Natural killer cell treated with Interleukin-12 subunit alpha and Interleukin-12 subunit beta and Interleukin-15 and Interleukin-18, amount 100 ng/mL, for 72 hours (primary cell): ENCODE measurements around the gene NRCAM. TPM values are rescaled to one million over a fixed set of nuclear protein-coding genes. Genes with fewer than 3 reads are reported as not detected.

Experiments
- ATAC-seq, 2 donors: fragments of 150-1000 bp; cut with Tn5 transposase in 1 of 2; sonication (Bioruptor Pico), chemical (Tn5 transposase) in 1 of 2; 2 replicates each; pipeline ENCODE4 v1.10.0; 2021
- DNase-seq: peaks from one replicate; pipeline ENCODE4 v3.0.0; 2022; ENCODE audit warnings: low spot score
- H3K27ac Mint-ChIP-seq, 2 donors: 1 replicate in 1 of 2; 2 replicates in 1 of 2; pipeline ENCODE4 v1.8.0; 2022; ENCODE audit warnings: mixed read lengths in 2 of 2, mild to moderate bottlenecking in 1 of 2, moderate library complexity in 1 of 2
- H3K27me3 Mint-ChIP-seq, 2 donors: 1 replicate in 1 of 2; 2 replicates in 1 of 2; pipeline ENCODE4 v1.8.0; 2022; ENCODE audit warnings: mixed read lengths in 2 of 2
- H3K36me3 Mint-ChIP-seq: one replicate; pipeline ENCODE4 v1.8.0; 2022; ENCODE audit warnings: mixed read lengths
- H3K4me1 Mint-ChIP-seq, 2 donors: 1 replicate in 1 of 2; 2 replicates in 1 of 2; pipeline ENCODE4 v1.8.0; 2022; ENCODE audit warnings: low read depth in 2 of 2, mixed read lengths in 2 of 2, mild to moderate bottlenecking in 1 of 2
- H3K4me3 Mint-ChIP-seq: one replicate; pipeline ENCODE4 v1.8.0; 2022; ENCODE audit warnings: mixed read lengths
- H3K9me3 Mint-ChIP-seq: 2 replicates; pipeline ENCODE4 v1.8.0; 2022; ENCODE audit warnings: mixed read lengths
- total RNA-seq, 2 donors: library from RNA; stranded (reverse); gene quantifications; one replicate each; pipeline ENCODE4 v1.2.3, GENCODE V29; 2022

The NRCAM gene
- total RNA-seq, 2 donors from 2014 or later = not detected

DNA sequence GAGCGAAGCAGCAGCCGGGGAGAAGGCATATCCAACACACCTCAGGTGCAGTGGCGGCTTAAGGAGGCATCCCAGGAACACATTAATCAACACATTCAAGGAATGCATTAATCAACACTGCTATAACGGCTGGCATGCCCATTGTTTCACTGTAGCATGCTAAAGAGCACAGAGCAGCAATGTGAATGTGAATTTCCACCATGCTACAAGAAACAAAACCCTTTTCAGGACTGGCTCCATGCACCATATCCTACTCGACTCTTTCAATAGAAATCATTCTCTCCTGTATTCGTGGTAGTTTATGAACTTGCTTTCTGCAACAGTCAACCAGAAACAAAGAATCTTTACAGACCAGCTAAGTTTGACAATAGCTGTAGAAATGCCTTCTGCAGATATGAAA, 149.0 kb downstream of the NRCAM start:
- Mint-ChIP-seq H3K36me3 (no peaks in the 10 kb centered on the region), H3K4me1 (no peaks in the 10 kb centered on the region), H3K27me3 (no peaks in the 10 kb centered on the region), H3K4me3 (no peak overlapping the region), H3K27ac (no peak overlapping the region), H3K9me3 (no peaks in the 10 kb centered on the region)
- no peak for ATAC-seq
- no peak for DNase-seq

DNA sequence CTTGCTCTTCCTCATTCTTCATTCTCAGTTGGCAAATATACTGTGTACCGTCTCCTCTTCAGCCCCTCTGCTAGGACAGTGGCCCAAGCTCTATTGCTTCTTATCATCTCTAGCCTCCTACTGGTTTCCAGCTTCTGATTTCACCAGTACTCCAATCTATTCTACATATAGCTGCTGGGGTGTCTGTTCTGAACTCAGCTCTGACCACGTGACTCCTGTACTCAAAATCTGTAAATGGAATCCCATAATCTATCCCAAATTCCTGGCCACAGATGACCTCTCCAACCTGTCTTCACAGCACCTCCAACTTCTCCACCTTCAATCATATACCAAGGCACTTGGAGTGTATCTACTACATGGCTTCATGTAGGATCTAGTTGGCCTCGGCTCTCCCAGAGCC, 152.9 kb downstream of the NRCAM start:
- H3K27me3 Mint-ChIP-seq = no peaks in the 10 kb centered on the region
- H3K4me1 Mint-ChIP-seq = no peaks in the 10 kb centered on the region
- ATAC-seq = no peak
- no peak overlapping the region for H3K4me3 Mint-ChIP-seq
- H3K27ac Mint-ChIP-seq = no peak overlapping the region
- DNase-seq = no peak
- no peaks in the 10 kb centered on the region for H3K36me3 Mint-ChIP-seq
- H3K9me3 Mint-ChIP-seq = no peaks in the 10 kb centered on the region

DNA sequence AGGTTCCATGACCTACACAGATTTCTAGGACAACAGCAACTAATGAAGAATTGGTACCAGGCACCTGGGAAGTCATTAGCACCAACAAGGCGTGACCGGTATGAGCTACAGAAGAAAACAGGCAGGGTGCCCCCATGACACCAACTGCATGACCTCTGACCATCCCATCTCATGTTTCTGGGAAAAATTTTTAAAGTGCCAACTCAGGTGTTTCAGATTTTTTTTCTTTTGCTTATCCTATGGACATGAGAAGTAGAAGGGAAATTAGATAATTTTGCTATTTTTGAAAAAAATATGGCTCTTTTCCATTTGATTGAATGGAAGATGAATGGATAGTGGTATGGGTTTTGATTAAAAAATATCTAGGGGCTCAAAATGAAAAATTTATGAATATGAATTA, 154.8 kb downstream of the NRCAM start:
- no peaks in the 10 kb centered on the region for H3K9me3 Mint-ChIP-seq
- no peak overlapping the region for H3K4me3 Mint-ChIP-seq
- ATAC-seq (no peak), DNase-seq (no peak)
- no peaks in the 10 kb centered on the region for H3K27me3 Mint-ChIP-seq
- no peaks in the 10 kb centered on the region for H3K36me3 Mint-ChIP-seq
- no peaks in the 10 kb centered on the region for H3K4me1 Mint-ChIP-seq
- no peak overlapping the region for H3K27ac Mint-ChIP-seq

DNA sequence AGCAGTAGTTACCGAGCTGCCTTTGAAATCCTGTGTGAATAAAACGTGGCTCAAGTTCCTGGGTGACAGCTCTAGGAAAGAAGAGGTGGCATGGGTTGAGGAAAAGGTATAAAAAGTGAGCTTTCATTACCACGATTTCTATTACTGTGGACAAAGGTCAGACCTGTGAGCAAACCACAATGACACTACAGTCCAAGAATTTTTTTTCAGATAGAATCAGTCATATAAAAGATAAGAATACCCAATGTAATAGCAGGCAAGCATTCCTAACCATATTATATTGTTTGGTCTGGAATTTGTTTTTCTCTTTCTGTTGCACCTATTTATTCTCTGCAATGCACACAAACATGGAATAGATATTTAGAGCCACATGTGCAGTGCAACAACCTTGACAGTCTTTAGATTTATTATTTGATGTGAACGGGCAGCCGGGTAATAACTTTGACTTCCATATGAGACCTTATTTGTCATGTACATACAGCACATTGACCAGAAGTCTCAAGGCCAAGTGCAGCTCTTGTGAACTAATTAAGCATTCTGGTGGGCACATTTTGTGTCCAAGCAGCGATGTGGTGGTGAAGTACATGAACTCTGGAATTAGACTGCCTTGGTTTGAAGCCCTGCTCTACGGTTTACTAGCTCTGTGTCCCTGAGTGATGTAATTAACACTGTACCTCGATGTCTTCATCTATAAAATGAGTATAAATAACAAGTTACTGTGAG, 156.8 kb downstream of the NRCAM start:
- no peaks in the 10 kb centered on the region for H3K9me3 Mint-ChIP-seq
- H3K27me3 Mint-ChIP-seq = no peaks in the 10 kb centered on the region
- ATAC-seq = no peak
- no peak overlapping the region for H3K4me3 Mint-ChIP-seq
- no peaks in the 10 kb centered on the region for H3K4me1 Mint-ChIP-seq
- H3K36me3 Mint-ChIP-seq = no peaks in the 10 kb centered on the region
- DNase-seq = no peak
- no peak overlapping the region for H3K27ac Mint-ChIP-seq

DNA sequence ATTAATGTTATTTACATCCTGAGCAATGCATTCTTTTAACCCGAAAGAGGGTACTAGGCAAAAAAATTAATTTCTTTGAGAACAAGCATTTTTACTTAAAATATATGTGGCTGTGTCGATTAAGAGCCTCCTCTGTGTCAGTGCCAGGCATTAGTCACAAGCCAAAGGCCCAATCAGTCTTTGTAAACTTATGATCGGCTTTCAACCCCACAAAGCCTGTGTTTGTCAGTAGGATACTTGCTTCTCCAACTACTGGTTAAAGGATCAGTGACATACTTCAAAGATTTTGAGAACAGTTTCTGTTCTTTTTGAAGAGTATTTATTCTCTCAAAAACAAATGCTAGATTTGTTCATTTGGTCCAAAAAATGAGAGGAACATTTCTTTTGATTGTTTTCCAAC, 159.3 kb downstream of the NRCAM start:
- Mint-ChIP-seq H3K9me3 (no peaks in the 10 kb centered on the region), H3K36me3 (no peaks in the 10 kb centered on the region), H3K4me3 (no peak overlapping the region), H3K27me3 (no peaks in the 10 kb centered on the region), H3K4me1 (no peaks in the 10 kb centered on the region), H3K27ac (no peak overlapping the region)
- ATAC-seq (no peak), DNase-seq (no peak)

DNA sequence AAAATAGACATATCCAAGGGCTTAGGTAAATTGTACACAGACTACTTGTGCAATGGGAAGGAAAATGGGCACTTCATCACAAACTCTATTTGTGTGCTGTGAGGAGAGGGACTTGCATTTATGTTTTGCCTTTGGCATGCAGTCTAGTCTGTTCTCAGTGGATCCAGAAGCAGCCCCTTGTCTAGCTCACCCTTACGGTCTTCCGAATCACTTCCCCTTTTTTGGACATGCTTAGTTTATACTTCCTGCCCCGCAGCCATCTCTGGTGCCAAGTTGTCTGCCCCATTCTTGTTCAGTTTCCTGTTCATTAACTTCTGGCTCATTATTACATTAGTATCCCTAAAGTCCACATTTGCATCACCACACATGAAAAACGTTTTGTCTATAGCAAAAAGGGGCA, 161.6 kb downstream of the NRCAM start:
- Mint-ChIP-seq H3K36me3 (no peaks in the 10 kb centered on the region), H3K27ac (no peak overlapping the region), H3K9me3 (no peaks in the 10 kb centered on the region), H3K4me3 (no peak overlapping the region), H3K27me3 (peaks cover 0 to 7% of the 10 kb centered on the region in 2 donors), H3K4me1 (no peaks in the 10 kb centered on the region)
- DNase-seq = no peak
- ATAC-seq = no peak

DNA sequence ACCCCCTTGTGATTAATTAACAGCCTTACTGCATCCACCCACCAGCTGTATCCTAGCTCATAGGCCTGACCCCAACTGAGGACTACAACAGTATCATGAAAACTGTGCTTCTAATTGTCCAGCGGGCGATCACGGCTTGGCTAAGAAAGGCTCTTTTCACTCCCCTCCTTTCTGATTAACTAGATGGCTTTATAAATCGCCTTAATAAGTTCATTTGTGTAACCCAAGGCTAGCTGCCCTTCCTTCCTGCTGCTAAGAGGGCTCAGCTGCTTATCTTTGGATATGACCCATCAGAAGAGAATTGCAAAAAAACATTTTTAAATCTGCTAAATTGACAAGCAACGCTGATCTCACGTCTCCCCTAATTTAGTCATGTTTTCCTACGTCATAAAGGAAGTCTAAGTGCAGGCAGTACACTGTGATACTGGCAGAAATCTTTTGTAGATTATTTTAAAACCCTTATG, 163.1 kb downstream of the NRCAM start:
- Mint-ChIP-seq H3K36me3 (no peaks in the 10 kb centered on the region), H3K27ac (no peak overlapping the region), H3K4me3 (no peak overlapping the region), H3K9me3 (no peaks in the 10 kb centered on the region), H3K4me1 (no peaks in the 10 kb centered on the region), H3K27me3 (peaks cover 0 to 7% of the 10 kb centered on the region in 2 donors)
- ATAC-seq (no peak), DNase-seq (no peak)

DNA sequence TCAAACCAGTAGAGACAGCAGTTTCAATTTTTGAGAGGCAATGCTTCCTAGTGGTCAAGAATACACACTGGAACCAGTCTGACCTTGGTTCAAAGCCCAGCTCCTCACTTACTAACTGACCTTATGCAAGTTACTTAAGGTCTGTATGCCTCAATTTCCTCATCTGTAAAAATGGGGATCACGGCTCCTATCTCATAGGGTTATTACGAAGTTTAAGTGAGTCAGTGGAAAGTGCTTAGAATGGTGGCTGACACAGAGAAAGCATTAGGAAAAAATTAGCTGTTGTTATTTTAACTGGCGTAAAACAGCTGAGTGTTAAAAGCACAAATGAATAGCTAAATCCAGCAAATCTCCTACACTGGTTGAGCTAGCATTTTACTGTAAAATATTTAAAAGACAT, 163.7 kb downstream of the NRCAM start:
- peaks cover 0 to 7% of the 10 kb centered on the region in 2 donors for H3K27me3 Mint-ChIP-seq
- no peak overlapping the region for H3K27ac Mint-ChIP-seq
- no peaks in the 10 kb centered on the region for H3K9me3 Mint-ChIP-seq
- no peaks in the 10 kb centered on the region for H3K4me1 Mint-ChIP-seq
- H3K36me3 Mint-ChIP-seq = no peaks in the 10 kb centered on the region
- DNase-seq = no peak
- ATAC-seq = no peak
- H3K4me3 Mint-ChIP-seq = no peak overlapping the region

DNA sequence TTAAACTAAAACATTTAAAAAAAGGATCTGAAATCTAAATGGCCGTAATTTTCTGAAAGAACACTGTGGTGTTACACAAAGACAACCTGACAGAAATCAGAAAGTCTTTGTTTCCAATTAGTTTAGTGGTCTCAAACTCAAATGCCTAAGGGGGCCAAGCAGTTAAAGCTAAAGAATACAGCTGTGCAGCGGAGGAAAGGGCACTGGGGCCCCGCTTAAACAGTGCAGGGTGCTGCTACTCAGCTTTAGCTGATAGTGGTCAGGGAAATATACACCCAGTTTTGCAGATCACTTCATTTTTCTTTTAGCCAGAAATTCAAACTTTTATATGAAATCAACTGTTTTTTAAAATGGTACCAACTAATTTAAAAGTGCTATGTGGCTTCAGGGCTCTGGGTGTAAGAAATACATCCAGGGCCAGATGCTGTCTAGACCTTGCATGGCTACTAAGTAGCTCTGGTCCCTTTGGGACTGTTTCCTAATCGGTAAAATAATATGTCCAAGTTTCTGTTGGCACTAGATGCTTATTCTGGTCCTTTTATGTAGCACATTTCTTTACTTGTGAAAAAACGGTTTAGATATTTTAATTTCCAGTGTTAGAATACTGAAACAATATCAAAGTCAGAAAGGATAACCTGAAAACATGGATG, 164.3 kb downstream of the NRCAM start:
- DNase-seq = no peak
- Mint-ChIP-seq H3K4me1 (no peaks in the 10 kb centered on the region), H3K9me3 (peaks cover 3% of the 10 kb centered on the region), H3K4me3 (no peak overlapping the region), H3K27ac (no peak overlapping the region), H3K27me3 (peaks cover 3 to 7% of the 10 kb centered on the region in 2 donors), H3K36me3 (no peaks in the 10 kb centered on the region)
- ATAC-seq = no peak

DNA sequence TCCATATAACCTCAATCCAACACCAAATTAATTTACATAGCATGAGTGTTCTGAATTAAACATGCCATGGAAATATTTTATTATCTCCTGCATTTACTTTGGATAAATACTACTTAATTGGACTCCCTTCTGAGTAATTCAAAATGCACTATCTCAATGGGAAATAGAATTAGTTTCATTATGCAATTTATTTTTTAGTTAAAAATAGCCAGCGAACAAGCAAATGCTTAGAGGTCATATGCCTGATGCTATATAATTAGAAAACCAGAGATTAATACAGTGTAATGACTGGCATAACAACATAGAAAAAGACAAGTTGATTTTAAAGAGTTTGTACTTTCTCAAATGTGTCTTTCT, 165.1 kb downstream of the NRCAM start:
- H3K9me3 Mint-ChIP-seq = peaks cover 3% of the 10 kb centered on the region
- no peaks in the 10 kb centered on the region for H3K36me3 Mint-ChIP-seq
- peaks cover 3 to 7% of the 10 kb centered on the region in 2 donors for H3K27me3 Mint-ChIP-seq
- no peak for DNase-seq
- ATAC-seq = no peak
- no peaks in the 10 kb centered on the region for H3K4me1 Mint-ChIP-seq
- H3K27ac Mint-ChIP-seq = no peak overlapping the region
- no peak overlapping the region for H3K4me3 Mint-ChIP-seq

DNA sequence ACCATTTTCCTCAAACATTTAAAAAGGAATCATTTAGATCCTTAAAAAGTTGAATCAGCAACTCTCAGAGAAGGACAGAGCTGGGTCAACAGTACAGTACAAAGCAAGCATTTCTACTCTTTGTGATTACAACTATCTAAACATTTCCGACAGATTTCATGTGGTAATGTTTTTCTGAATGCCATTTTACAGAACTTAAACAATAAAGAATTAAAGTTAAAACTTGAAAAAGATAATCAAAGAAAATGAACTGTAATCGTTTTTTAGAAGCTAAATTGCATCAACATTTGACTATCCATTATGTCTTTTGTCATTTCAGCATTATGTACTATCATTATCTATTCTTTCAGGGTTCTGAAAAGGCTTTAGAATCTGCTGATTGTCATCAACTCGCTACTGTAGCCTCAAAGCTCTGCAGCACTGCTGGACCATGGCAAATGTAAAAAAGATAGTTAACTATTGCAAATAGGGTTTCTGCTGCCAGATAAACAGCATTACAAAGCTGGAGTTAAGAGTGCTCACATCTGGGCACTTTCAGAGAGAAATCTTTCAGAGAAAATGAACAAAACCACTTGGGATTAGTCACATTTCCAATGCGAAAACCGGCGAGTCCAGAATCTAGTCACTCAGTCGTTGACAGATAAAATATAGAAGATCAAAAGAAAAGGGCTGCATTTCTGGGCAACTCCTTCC, 165.6 kb downstream of the NRCAM start:
- DNase-seq (no peak), ATAC-seq (no peak)
- Mint-ChIP-seq H3K27ac (no peak overlapping the region), H3K36me3 (no peaks in the 10 kb centered on the region), H3K9me3 (peaks cover 3% of the 10 kb centered on the region), H3K4me3 (no peak overlapping the region), H3K4me1 (no peaks in the 10 kb centered on the region), H3K27me3 (peaks cover 3 to 7% of the 10 kb centered on the region in 2 donors)

DNA sequence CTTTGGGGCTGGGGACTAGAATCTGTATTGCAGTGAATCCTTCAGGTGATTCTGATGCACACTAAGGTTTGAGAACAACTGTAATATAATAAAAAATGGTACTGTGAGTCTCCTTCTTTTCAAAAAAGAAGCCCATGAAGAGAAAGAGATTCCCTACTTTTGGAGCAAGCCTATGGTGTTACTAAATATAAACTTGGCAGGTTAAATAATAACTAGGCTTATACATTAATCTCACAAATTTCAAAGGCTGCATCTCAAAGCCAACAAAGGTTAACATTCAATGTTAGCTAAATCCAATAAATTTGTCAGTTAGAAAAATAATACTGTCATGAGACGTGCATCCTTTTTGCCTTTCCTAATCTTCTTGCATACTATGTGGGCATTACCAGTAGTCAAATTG, 166.4 kb downstream of the NRCAM start:
- H3K27me3 Mint-ChIP-seq = peaks cover 3 to 8% of the 10 kb centered on the region in 2 donors
- no peak overlapping the region for H3K4me3 Mint-ChIP-seq
- H3K36me3 Mint-ChIP-seq = no peaks in the 10 kb centered on the region
- no peak for DNase-seq
- H3K4me1 Mint-ChIP-seq = no peaks in the 10 kb centered on the region
- no peak overlapping the region for H3K27ac Mint-ChIP-seq
- H3K9me3 Mint-ChIP-seq = peaks cover 3% of the 10 kb centered on the region
- no peak for ATAC-seq

DNA sequence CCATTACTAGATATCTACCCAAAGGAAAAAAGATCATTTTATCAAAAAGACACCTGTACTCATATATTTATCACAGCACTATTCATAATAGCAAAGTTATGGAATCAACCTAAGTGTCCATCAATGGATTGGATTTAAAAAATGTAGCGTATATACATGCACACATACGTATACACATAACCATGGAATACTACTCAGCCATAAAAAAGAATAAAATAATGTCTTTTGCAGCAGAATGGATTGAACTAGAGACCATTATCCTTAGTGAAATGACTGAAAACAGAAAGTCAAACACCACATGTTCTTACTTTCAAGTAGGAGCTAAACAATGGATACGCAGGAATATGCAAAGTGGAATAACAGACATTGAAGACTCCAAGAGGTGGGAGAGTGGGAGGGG, 168.4 kb downstream of the NRCAM start:
- DNase-seq (no peak), ATAC-seq (no peak)
- H3K27ac Mint-ChIP-seq = no peak overlapping the region
- peaks cover 6 to 17% of the 10 kb centered on the region in 2 donors for H3K27me3 Mint-ChIP-seq
- H3K36me3 Mint-ChIP-seq = no peaks in the 10 kb centered on the region
- H3K4me1 Mint-ChIP-seq = no peaks in the 10 kb centered on the region
- H3K9me3 Mint-ChIP-seq = peaks cover 3% of the 10 kb centered on the region
- no peak overlapping the region for H3K4me3 Mint-ChIP-seq

DNA sequence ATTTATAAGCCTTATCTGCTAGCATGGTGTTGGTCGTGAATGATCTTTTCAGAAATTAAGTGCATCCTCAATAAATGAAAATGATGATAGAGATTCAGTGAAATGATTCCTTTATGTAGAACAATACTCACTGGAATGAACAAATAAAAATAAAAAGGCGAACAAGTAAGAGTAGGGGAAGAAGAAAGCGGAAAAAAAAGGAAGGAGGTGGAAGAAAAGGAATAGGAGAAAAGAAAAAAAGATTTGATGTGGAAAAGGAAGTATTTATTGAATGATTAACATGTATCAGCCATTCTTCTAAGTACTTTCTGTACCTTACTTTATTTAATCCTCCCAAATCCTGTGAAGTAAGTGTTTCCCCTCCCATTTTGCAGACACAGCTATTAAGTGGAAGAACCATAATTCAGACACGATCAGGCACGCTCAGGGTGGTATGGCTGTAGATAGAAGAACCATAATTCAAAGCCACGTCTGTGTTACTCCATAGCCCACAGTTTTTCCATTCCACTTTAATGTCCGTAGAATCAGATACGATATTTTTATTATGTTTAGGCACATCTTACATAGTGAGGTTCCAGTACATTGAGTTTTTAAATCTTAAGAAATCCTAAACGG, 169.8 kb downstream of the NRCAM start:
- Mint-ChIP-seq H3K9me3 (peaks cover 3% of the 10 kb centered on the region), H3K4me3 (no peak overlapping the region), H3K27me3 (peaks cover 6 to 16% of the 10 kb centered on the region in 2 donors), H3K4me1 (no peaks in the 10 kb centered on the region), H3K36me3 (no peaks in the 10 kb centered on the region), H3K27ac (no peak overlapping the region)
- ATAC-seq = no peak
- DNase-seq = no peak
